ENCODE results near the gene MT1H. TPM values are rescaled to one million over a fixed set of nuclear protein-coding genes. Genes with fewer than 3 reads are reported as not detected.

MT1H gene
- total and polyA plus RNA-seq, 9 of the 15 experiments (the other 6 are each of a cell fraction or from before 2014, with no cell fraction given) = 0.13 to 0.37 TPM; not detected in 7

DNA sequence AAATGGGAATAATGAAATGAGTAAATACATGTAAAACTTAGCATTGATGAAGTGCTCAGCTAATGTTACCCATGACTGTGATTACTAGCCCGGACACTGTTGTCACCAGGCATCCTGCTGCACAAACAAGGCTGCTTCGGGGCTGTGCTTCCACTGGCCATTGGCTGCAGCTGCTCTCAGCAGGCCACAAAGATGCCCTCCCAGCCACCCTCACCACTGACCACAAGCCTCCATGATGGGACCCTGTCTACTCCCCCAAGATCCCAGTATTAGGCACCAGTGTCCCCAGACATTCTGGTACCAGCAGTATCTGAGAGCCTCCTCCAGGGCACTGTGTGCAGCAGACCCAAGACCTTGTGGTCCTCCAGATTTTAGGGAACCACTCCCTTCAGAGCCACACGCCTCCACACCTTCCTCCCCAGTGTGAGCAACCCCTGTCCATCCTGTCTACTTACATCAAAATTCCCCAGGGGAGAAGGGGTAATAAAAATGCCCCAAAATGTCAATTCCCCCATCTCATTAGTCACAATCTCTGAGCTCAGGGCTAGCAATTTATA is 40.6 kb downstream of the MT1H start (continued):
- TF ChIP-seq XRCC4 (IDR thresholded peaks at IDR 0.05; ENCODE audit: extremely low read depth, insufficient read depth, insufficient read length) (no peak), ZNF644 (tag; IDR thresholded peaks at IDR 0.05; ENCODE audit: low read depth) (no peak)
- TF ChIP-seq, protein P1, sequence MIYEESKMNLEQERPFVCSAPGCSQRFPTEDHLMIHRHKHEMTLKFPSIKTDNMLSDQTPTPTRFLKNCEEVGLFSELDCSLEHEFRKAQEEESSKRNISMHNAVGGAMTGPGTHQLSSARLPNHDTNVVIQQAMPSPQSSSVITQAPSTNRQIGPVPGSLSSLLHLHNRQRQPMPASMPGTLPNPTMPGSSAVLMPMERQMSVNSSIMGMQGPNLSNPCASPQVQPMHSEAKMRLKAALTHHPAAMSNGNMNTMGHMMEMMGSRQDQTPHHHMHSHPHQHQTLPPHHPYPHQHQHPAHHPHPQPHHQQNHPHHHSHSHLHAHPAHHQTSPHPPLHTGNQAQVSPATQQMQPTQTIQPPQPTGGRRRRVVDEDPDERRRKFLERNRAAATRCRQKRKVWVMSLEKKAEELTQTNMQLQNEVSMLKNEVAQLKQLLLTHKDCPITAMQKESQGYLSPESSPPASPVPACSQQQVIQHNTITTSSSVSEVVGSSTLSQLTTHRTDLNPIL (CRISPR knock-in tag; IDR thresholded peaks at IDR 0.05) = no peak

DNA sequence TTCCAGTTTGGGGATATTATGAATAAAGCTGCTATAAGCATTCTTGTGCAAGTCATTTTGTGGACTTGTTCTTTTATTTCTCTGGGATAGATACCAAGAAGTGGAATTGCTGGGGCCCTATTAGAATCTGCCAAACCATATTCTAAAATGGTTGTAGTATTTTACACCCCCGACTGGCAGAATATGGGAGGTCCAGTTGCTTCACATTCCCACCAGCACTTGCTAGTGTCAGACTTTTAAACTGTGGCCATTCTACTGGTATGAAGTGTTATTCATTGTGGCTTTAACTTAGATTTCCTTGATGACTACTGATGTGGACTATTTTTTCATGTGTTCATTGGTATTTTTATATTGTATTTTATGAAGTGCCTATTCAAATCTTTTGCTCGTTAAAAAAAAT is 42.2 kb downstream of the MT1H start:
- Histone ChIP-seq H2AFZ (ENCODE audit: low read depth, low read length) (no peak overlapping the region), H4K20me1 (replicated peaks; ENCODE audit: control insufficient read depth, insufficient read depth, low read length) (no peaks in the 10 kb centered on the region), H3K9me1 (ENCODE audit: control insufficient read depth, insufficient read depth, low read length) (no peaks in the 10 kb centered on the region), H3K79me2 (ENCODE audit: control insufficient read depth, insufficient read depth, low read length) (no peaks in the 10 kb centered on the region), H3K4me2 (ENCODE audit: insufficient read depth, low read length) (no peak overlapping the region), H3K27me3 (ENCODE audit: control insufficient read depth in 2 of 2, insufficient read depth in 2 of 2, low read length in 2 of 2) (peaks cover 11 to 25% of the 10 kb centered on the region in 2 experiments), H3K36me3 (ENCODE audit: control insufficient read depth, insufficient read depth, low read length) (no peaks in the 10 kb centered on the region), H3K9me3 (replicated peaks; ENCODE audit: control insufficient read depth, insufficient read depth, low read depth, low read length) (no peaks in the 10 kb centered on the region), H3K4me1 (replicated peaks in 1 of 2; ENCODE audit: control insufficient read depth in 2 of 2, insufficient read depth in 2 of 2, low read length in 2 of 2) (no peaks in the 10 kb centered on the region; a peak in 1 of 5 replicates), H3K4me3 (no peak overlapping the region), H3K27ac (ENCODE audit: extremely low read depth, low read depth, low read length) (no peak overlapping the region), H3K9ac (ENCODE audit: insufficient read depth in 1 of 2, low read depth in 2 of 2, low read length in 2 of 2) (no peak overlapping the region)
- FAIRE-seq (no peak), DNase-seq (ENCODE audit: extremely low read depth in 1 of 4, low spot score in 3 of 4) (no peak), ATAC-seq (no peak)
- no TSS peak for BruUV-seq (replicated peaks)
- WGBS (ENCODE audit: insufficient coverage, low coverage, missing lambda C conversion rate) = 0% methylated on average over 2 of the region's 2 CpGs
- POLR2A ChIA-PET = no interaction called here
- in situ Hi-C loops (cut with MboI) = no loop called here
- CTCF ChIA-PET (ENCODE audit: low intra/inter-chr PET ratio) = no interaction called here
- intact Hi-C loops (cut with micrococcal nuclease) = no loop called here
- no peak for TF ChIP-seq ZNF121 (CRISPR knock-in tag; conservative IDR thresholded peaks at IDR 0.05)
- TF ChIP-seq ZNF583 (CRISPR knock-in tag; IDR thresholded peaks at IDR 0.05) = no peak
- no peak for TF ChIP-seq ZNF780A (CRISPR knock-in tag; IDR thresholded peaks at IDR 0.05)
- TF ChIP-seq CBX1 (IDR thresholded peaks at IDR 0.05; ENCODE audit: low read depth) = no peak
- TF ChIP-seq, protein P2, sequence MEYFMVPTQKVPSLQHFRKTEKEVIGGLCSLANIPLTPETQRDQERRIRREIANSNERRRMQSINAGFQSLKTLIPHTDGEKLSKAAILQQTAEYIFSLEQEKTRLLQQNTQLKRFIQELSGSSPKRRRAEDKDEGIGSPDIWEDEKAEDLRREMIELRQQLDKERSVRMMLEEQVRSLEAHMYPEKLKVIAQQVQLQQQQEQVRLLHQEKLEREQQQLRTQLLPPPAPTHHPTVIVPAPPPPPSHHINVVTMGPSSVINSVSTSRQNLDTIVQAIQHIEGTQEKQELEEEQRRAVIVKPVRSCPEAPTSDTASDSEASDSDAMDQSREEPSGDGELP (CRISPR knock-in tag; IDR thresholded peaks at IDR 0.05; ENCODE audit: borderline replicate concordance) = no peak
- TF ChIP-seq, protein P3, sequence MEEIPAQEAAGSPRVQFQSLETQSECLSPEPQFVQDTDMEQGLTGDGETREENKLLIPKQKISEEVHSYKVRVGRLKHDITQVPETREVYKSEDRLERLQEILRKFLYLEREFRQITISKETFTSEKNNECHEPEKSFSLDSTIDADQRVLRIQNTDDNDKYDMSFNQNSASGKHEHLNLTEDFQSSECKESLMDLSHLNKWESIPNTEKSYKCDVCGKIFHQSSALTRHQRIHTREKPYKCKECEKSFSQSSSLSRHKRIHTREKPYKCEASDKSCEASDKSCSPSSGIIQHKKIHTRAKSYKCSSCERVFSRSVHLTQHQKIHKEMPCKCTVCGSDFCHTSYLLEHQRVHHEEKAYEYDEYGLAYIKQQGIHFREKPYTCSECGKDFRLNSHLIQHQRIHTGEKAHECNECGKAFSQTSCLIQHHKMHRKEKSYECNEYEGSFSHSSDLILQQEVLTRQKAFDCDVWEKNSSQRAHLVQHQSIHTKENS (CRISPR knock-in tag; IDR thresholded peaks at IDR 0.05) = no peak
- no peak for TF ChIP-seq POLR2H (tag; IDR thresholded peaks at IDR 0.05; ENCODE audit: low read depth)
- no peak for TF ChIP-seq TAF15 (IDR thresholded peaks at IDR 0.05; ENCODE audit: low read depth, low read length)
- TF ChIP-seq, protein P4, sequence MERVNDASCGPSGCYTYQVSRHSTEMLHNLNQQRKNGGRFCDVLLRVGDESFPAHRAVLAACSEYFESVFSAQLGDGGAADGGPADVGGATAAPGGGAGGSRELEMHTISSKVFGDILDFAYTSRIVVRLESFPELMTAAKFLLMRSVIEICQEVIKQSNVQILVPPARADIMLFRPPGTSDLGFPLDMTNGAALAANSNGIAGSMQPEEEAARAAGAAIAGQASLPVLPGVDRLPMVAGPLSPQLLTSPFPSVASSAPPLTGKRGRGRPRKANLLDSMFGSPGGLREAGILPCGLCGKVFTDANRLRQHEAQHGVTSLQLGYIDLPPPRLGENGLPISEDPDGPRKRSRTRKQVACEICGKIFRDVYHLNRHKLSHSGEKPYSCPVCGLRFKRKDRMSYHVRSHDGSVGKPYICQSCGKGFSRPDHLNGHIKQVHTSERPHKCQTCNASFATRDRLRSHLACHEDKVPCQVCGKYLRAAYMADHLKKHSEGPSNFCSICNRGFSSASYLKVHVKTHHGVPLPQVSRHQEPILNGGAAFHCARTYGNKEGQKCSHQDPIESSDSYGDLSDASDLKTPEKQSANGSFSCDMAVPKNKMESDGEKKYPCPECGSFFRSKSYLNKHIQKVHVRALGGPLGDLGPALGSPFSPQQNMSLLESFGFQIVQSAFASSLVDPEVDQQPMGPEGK (CRISPR knock-in tag; IDR thresholded peaks at IDR 0.05; ENCODE audit: borderline replicate concordance) = no peak
- TF ChIP-seq CBX5 (IDR thresholded peaks at IDR 0.05; ENCODE audit: borderline replicate concordance, low read depth) = no peak
- TF ChIP-seq ZNF12 (CRISPR knock-in tag; IDR thresholded peaks at IDR 0.05) = no peak
- no peak for TF ChIP-seq ERF (CRISPR knock-in tag; IDR thresholded peaks at IDR 0.05)

Data from K562 (cell line).